OCI-LY7 (cell line): ENCODE measurements around the gene RHEX. TPM values are rescaled to one million over a fixed set of nuclear protein-coding genes. Genes with fewer than 3 reads are reported as not detected.

ENCODE experiments used
- BruUV-seq: library from RNA; stranded (reverse); fragments of 400-500 nt; replicated peaks from 2 replicates; lab custom pipeline; 2021; lab: Mats Ljungman, UMichigan
- CTCF ChIA-PET: fragments of 300-600 bp; sonication (Branson Sonifier 250); formaldehyde crosslinking; loops from one replicate; lab custom pipeline; 2022; ENCODE audit warnings: antibody characterized with exemption; ENCODE audit not compliant: unreplicated experiment; lab: Charles Lee
- POLR2A ChIA-PET: fragments of 300-600 bp; sonication (Branson Sonifier 250); formaldehyde crosslinking; loops from one replicate; lab custom pipeline; 2022; ENCODE audit warnings: antibody characterized with exemption; lab: Charles Lee
- DNase-seq: peaks from one replicate; pipeline ENCODE4 v3.0.0-alpha.2; 2015; ENCODE audit warnings: low spot score
- H2AFZ ChIP-seq: fragments of 200-600 bp; sonication (generic), shearing (Covaris generic); 2 replicates; pipeline ENCODE4 v1.6.1; 2014; ENCODE audit warnings: mild to moderate bottlenecking, antibody characterized with exemption, low read length, moderate library complexity
- H3K27ac ChIP-seq: fragments of 200-600 bp; sonication (generic); 2 replicates; pipeline ENCODE4 v1.5.1; 2014; ENCODE audit warnings: mixed run types, low read depth, mild to moderate bottlenecking, moderate library complexity, low read length, inconsistent platforms; ENCODE audit not compliant: poor library complexity, severe bottlenecking
- H3K36me3 ChIP-seq: fragments of 200-600 bp; sonication (generic); 2 replicates; pipeline ENCODE4 v1.6.1; 2014; ENCODE audit warnings: mild to moderate bottlenecking, antibody characterized with exemption, low read length, moderate library complexity, mixed read lengths; ENCODE audit not compliant: insufficient read depth
- H3K4me1 ChIP-seq: fragments of 200-600 bp; sonication (generic); 2 replicates; pipeline ENCODE4 v1.5.1; 2014; ENCODE audit warnings: mild to moderate bottlenecking, low read length; ENCODE audit not compliant: insufficient read depth, poor library complexity, severe bottlenecking
- H3K4me2 ChIP-seq: fragments of 200-600 bp; sonication (generic); 2 replicates; pipeline ENCODE4 v1.6.1; 2014; ENCODE audit warnings: mild to moderate bottlenecking, low read length
- H3K4me3 ChIP-seq: fragments of 200-600 bp; sonication (generic); 2 replicates; pipeline ENCODE4 v1.5.1; 2014; ENCODE audit warnings: mild to moderate bottlenecking, low read depth, low read length; ENCODE audit not compliant: poor library complexity, severe bottlenecking
- H3K79me2 ChIP-seq: fragments of 200-600 bp; sonication (generic); 2 replicates; pipeline ENCODE4 v1.6.1; 2016; ENCODE audit warnings: low read depth, mild to moderate bottlenecking, low read length, moderate library complexity, mixed read lengths; ENCODE audit not compliant: insufficient read depth
- H3K9me2 ChIP-seq: fragments of 200-600 bp; sonication (generic); 2 replicates; pipeline ENCODE4 v1.6.1; 2016; ENCODE audit warnings: mild to moderate bottlenecking, low read length, mixed read lengths; ENCODE audit not compliant: insufficient read depth
- H3K9me3 ChIP-seq: fragments of 200-600 bp; sonication (generic); 2 replicates; pipeline ENCODE4 v1.6.1; 2014; ENCODE audit warnings: mild to moderate bottlenecking, mixed run types, low read length, mixed read lengths
- H4K20me1 ChIP-seq: fragments of 200-600 bp; sonication (generic); 2 replicates; pipeline ENCODE4 v1.6.1; 2014; ENCODE audit warnings: mild to moderate bottlenecking, antibody characterized with exemption, low read length, moderate library complexity, mixed read lengths; ENCODE audit not compliant: insufficient read depth
- CTCF ChIP-seq: fragments of 200-600 bp; sonication (generic); conservative IDR thresholded peaks from 2 replicates; pipeline ENCODE4 v1.5.1; 2014; ENCODE audit warnings: mild to moderate bottlenecking, antibody characterized with exemption, low read length, moderate library complexity, mixed read lengths
- EZH2phosphoT487 ChIP-seq: fragments of 200-600 bp; sonication (generic); IDR thresholded peaks from 2 replicates; pipeline ENCODE4 v1.6.1; 2018; ENCODE audit warnings: low read depth, borderline replicate concordance, mild to moderate bottlenecking, mixed run types, antibody characterized with exemption, low read length, moderate library complexity, mixed read lengths
- intact Hi-C: fragments of 100-400 bp; cut with micrococcal nuclease; formaldehyde crosslinking; loops from one replicate; pipeline ENCODE4 v1.10.0; 2022; ENCODE audit not compliant: unreplicated experiment
- total RNA-seq, 2 experiments: library from RNA; depleted of rRNA in 1 of 2; stranded (reverse); fragments of >200 nt in 1 of 2; shearing (Covaris generic) in 1 of 2; gene quantifications; 2 replicates each; pipeline ENCODE4 v1.2.3, GENCODE V29; 2014 to 2022

RHEX gene
- total RNA-seq, 2 experiments from 2014 or later, result 5.0 to 9.9 TPM

GRCh38 chr1:206074839-206075238, 21.9 kb downstream of the RHEX start:
- POLR2A ChIA-PET, result no interaction called here

DNA sequence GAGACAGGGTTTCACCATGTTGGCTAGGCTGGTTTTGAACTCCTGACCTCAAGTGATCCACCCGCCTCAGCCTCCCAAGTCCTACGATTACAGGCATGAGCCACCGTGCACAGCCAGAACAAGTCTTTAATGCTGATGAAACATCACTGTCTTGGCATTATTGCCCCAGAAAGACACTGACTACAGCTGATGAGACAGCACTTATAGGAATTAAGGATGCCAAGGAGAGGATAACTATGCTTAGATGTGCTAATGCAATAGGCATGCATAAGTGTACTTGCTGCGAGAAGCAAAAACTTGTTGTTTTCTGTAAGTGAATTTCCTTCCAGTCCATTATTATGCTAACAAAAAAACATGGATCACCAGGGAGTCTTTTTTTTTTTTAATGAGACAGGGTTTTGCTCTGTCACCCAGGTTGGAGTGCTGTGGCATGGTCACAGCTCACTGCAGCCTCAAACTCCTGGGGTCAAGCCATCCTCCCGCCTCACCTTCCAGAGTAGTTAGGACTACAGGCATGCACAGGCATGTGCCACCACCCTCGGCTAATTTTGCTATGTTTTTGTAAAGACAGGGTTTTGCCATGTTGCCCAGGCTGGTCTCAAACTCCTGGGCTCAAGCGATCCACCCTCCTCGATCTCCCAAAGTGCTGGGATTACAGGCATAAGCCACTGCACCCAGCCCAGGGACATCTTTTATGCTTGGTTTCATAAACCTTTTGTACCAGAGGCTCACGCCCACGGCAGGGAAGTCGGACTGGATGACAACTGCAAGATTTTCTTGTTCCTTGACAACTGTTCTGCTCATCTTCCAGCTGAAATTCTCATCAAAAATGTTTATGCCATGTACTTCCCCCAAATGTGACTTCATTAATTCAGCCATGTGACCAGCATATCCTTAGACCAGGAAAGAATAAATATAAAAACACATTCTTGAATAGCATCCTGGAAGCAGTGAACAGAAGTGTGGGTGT, 23.1 kb downstream of the RHEX start:
- Histone ChIP-seq H3K79me2 (no peaks in the 10 kb centered on the region), H2AFZ (no peak overlapping the region), H3K27ac (no peak overlapping the region), H3K4me1 (no peaks in the 10 kb centered on the region), H4K20me1 (no peaks in the 10 kb centered on the region), H3K36me3 (peaks cover 38% of the 10 kb centered on the region), H3K4me2 (no peak overlapping the region), H3K9me2 (no peaks in the 10 kb centered on the region), H3K4me3 (no peak overlapping the region), H3K9me3 (no peaks in the 10 kb centered on the region)
- CTCF ChIA-PET, result no interaction called here
- no peak for TF ChIP-seq CTCF
- TF ChIP-seq EZH2phosphoT487, result no peak
- intact Hi-C loops, result no loop called here
- POLR2A ChIA-PET, result no interaction called here
- BruUV-seq, result no TSS peak
- DNase-seq, result no peak

More at GRCh38 chr1:206074839-206075238, 21.9 kb downstream of the RHEX start:
- DNase-seq, result no peak
- H3K9me3 ChIP-seq, result no peaks in the 10 kb centered on the region
- CTCF ChIA-PET, result no interaction called here
- H3K4me2 ChIP-seq, result no peak overlapping the region
- peaks cover 50% of the 10 kb centered on the region for H3K36me3 ChIP-seq
- no peak overlapping the region for H2AFZ ChIP-seq
- H3K4me1 ChIP-seq, result no peaks in the 10 kb centered on the region
- H4K20me1 ChIP-seq, result no peaks in the 10 kb centered on the region
- BruUV-seq, result no TSS peak
- no peak overlapping the region for H3K27ac ChIP-seq
- intact Hi-C loops, result no loop called here
- H3K79me2 ChIP-seq, result no peaks in the 10 kb centered on the region
- H3K4me3 ChIP-seq, result no peak overlapping the region
- no peak for TF ChIP-seq EZH2phosphoT487
- TF ChIP-seq CTCF, result 0 out of 2 replicates have a peak, but pooled peaks have one; percentile 30
- no peaks in the 10 kb centered on the region for H3K9me2 ChIP-seq

GRCh38 chr1:206079135-206079534, 26.2 kb downstream of the RHEX start:
- Histone ChIP-seq H3K4me2 (no peak overlapping the region), H3K9me2 (no peaks in the 10 kb centered on the region), H3K79me2 (no peaks in the 10 kb centered on the region), H4K20me1 (no peaks in the 10 kb centered on the region), H3K27ac (no peak overlapping the region), H3K4me3 (no peak overlapping the region), H2AFZ (no peak overlapping the region), H3K9me3 (no peaks in the 10 kb centered on the region), H3K36me3 (peaks cover 18% of the 10 kb centered on the region; the same call in 1 of the 2 replicates), H3K4me1 (no peaks in the 10 kb centered on the region)
- TF ChIP-seq CTCF, result no peak
- TF ChIP-seq EZH2phosphoT487, result no peak
- DNase-seq, result no peak
- BruUV-seq, result no TSS peak
- POLR2A ChIA-PET, result interaction anchor here (0.6 to 0.9 kb wide), 3 partner anchors 16 to 906 kb away, joined by 3 to 5 read pairs (median 5); no protein-coding TSS in a partner anchor
- CTCF ChIA-PET, result no interaction called here
- intact Hi-C loops, result no loop called here
